ENCODE data around the gene KCTD1. TPM values are rescaled to one million over a fixed set of nuclear protein-coding genes. Genes with fewer than 3 reads are reported as not detected.

The KCTD1 gene
- total RNA-seq: 13.6 and 14.0 TPM in 2 replicates

DNA sequence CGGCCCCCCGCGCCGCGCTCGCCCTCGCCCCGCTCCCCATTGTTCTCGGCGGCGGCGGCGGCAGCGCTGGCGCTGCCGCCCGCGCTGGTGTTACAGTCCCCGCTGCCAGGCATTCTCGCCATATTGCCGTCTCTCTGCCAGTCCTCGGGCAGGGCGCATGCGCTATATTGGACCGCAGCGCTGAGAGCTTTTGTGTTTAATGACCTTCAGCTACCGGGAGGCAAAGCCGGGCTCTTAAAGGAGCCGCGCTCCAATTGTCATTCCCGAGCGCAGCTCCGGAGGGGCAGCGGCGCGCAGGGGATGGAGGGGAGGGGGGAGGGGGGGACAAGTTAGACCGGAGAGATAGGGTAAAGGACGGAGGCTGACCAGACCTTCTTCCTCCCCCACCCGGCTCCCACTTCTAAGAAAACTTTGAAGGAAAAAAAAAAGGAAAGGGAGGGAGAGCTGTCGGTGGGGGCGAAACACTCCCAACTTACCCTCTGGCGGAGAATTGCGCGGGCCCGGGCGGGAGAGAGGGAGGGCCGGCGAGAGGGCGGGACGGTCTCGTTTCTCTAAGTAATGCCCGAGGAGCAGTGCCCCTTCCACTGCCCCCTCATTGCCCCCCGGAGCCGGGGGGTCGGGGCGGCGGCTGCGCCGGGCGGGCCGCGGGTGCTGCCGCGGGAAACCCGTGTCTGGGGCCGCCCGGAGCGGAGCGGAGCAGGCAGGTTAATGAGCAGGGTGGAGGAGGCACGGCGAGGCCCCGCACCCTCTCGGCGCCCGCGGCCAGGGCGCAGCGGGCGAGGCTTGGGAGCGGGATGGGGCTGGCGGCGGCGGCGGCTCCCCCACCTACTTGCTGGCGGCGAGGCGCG, at the start of gene KCTD1:
KCTD1 (minus strand) TSS at position 139 of the 848 bp plus-strand sequence; CDS start at position 122, 17 bp downstream.

Small RNA genes lying within 50 kb of the gene (small RNA-seq; reads per million reads assigned to genes)
- gene MIR8057: not detected
